ENCODE data around the gene BCL3. TPM values are rescaled to one million over a fixed set of nuclear protein-coding genes. Genes with fewer than 3 reads are reported as not detected.

Gene BCL3
- total RNA-seq, 1 experiment from 2014 or later = 37.9 TPM

GRCh38 chr19:44767295-44768180 is 19.0 kb downstream of the BCL3 start:
- RAD21 ChIA-PET (ENCODE audit: low non-redundant PET in 1 of 2, low total read pairs in 2 of 2, uncharacterized antibody in 2 of 2, unreplicated experiment in 2 of 2) = interaction anchor here (0.6 to 2.9 kb wide), 2 partner anchors 15 to 44 kb away, joined by 3 to 10 read pairs; no protein-coding TSS in a partner anchor
- no peak overlapping the region for H3K27ac ChIP-seq (ENCODE audit: low read depth, low read length)
- no peaks in the 10 kb centered on the region for H3K27me3 ChIP-seq (ENCODE audit: insufficient read depth, low read length)
- peaks cover 6 to 28% of the 10 kb centered on the region in 2 experiments; a peak in 3 of 4 replicates for H3K4me1 ChIP-seq (ENCODE audit: control insufficient read depth in 1 of 2, insufficient read depth in 2 of 2, low read length in 2 of 2)
- no peaks in the 10 kb centered on the region for H3K36me3 ChIP-seq (ENCODE audit: control insufficient read depth in 1 of 2, insufficient read depth in 2 of 2, low read length in 2 of 2)
- no peak overlapping the region for H3K9ac ChIP-seq (ENCODE audit: low read length)
- ATAC-seq = no peak
- DNase-seq (ENCODE audit: low read depth, low spot score) = no peak
- CTCF ChIA-PET = interaction anchor here (1.0 to 3.2 kb wide), 6 partner anchors 44 to 197 kb away, joined by 3 to 21 read pairs (median 3); no protein-coding TSS in a partner anchor
- no peak overlapping the region for H3K4me2 ChIP-seq (ENCODE audit: low read length)
- POLR2A ChIA-PET = interaction anchor here (1.1 kb wide), 1 partner anchor 15 kb away, joined by 4 read pairs; no protein-coding TSS in a partner anchor
- no peaks in the 10 kb centered on the region for H3K9me3 ChIP-seq (ENCODE audit: control insufficient read depth in 1 of 2, insufficient read depth in 1 of 2, low read depth in 1 of 2, low read length in 2 of 2)
- no peak overlapping the region for H3K4me3 ChIP-seq (replicated peaks in 1 of 2; ENCODE audit: low read depth in 1 of 2, low read length in 2 of 2)
- TF ChIP-seq ZNF274 (IDR thresholded peaks at IDR 0.05; ENCODE audit: low read depth, low read length) (no peak), CTCF (IDR thresholded peaks at IDR 0.05 in 2 of 3, conservative IDR thresholded peaks at IDR 0.05 in 1 of 3; ENCODE audit: borderline replicate concordance in 1 of 3, insufficient read depth in 1 of 3, low read depth in 2 of 3, low read length in 2 of 3) (0 out of 6 replicates have a peak, but pooled peaks of 1 of the 3 experiments have one; percentile 5)
- intact Hi-C loops (cut with micrococcal nuclease) = no loop called here
- H4K20me1 ChIP-seq (ENCODE audit: insufficient read depth) = no peaks in the 10 kb centered on the region
- no peaks in the 10 kb centered on the region for H3K9me2 ChIP-seq (ENCODE audit: insufficient read depth)
- H2AFZ ChIP-seq (ENCODE audit: low read depth, low read length, poor library complexity, severe bottlenecking) = peak overlapping the region; percentile 85
- H3K79me2 ChIP-seq (ENCODE audit: insufficient read depth, low read length) = no peaks in the 10 kb centered on the region
- BruUV-seq (replicated peaks) = no TSS peak
